Measurements from ENCODE around the gene EIF3I.

The EIF3I gene

GRCh38 chr1:32266921-32267591, 44.8 kb downstream of the EIF3I start:
- DNase-seq = no peak

- DNase-seq = no peak
These were observed 47.5 kb downstream of the EIF3I start for GRCh38 chr1:32269744-32270143.

GRCh38 chr1:32272557-32273390, 50.6 kb downstream of the EIF3I start:
- no peak for DNase-seq

GRCh38 chr1:32273391-32274208, 51.4 kb downstream of the EIF3I start:
- DNase-seq = peak; percentile 89

- no peak for DNase-seq
These were observed 52.6 kb downstream of the EIF3I start for GRCh38 chr1:32274646-32275340.

- no peak for DNase-seq
These were observed 53.2 kb downstream of the EIF3I start for GRCh38 chr1:32275424-32275823.

GRCh38 chr1:32276032-32276782, 54.0 kb downstream of the EIF3I start:
- DNase-seq = no peak
